Esophagus muscularis mucosa (tissue), 4 donors: ENCODE measurements around the gene ADCK1. TPM values are rescaled to one million over a fixed set of nuclear protein-coding genes. Genes with fewer than 3 reads are reported as not detected.

ENCODE experiments used
- DNase-seq: peaks from one replicate; pipeline ENCODE4 v3.0.0-alpha.2; 2017; ENCODE audit errors: extremely low spot score
- H3K27ac ChIP-seq, 4 donors: fragments of 200-600 bp; sonication (generic); replicated peaks in 1 of 4; 1 replicate in 3 of 4; 2 replicates in 1 of 4; pipeline ENCODE4 v1.5.1; 2016 to 2019; ENCODE audit warnings: mild to moderate bottlenecking in 1 of 4
- H3K27me3 ChIP-seq, 4 donors: fragments of 200-600 bp; sonication (generic); one replicate each; pipeline versions ENCODE4 v1.5.1 to v1.6.0; 2016 to 2019
- H3K36me3 ChIP-seq, 4 donors: fragments of 200-600 bp; sonication (generic); one replicate each; pipeline ENCODE4 v1.5.1; 2016 to 2019
- H3K4me1 ChIP-seq, 4 donors: fragments of 200-600 bp; sonication (generic); one replicate each; pipeline ENCODE4 v1.5.1; 2016 to 2019
- H3K4me3 ChIP-seq, 4 donors: fragments of 200-600 bp; sonication (generic); 1 replicate in 2 of 4; 2 replicates in 2 of 4; pipeline ENCODE4 v1.5.1; 2016 to 2019; ENCODE audit warnings: mild to moderate bottlenecking in 4 of 4, moderate library complexity in 1 of 4
- H3K9me3 ChIP-seq, 4 donors: fragments of 200-600 bp; sonication (generic); 1 replicate in 3 of 4; 2 replicates in 1 of 4; pipeline ENCODE4 v1.5.1; 2016 to 2019
- EP300 ChIP-seq: sonication (generic); formaldehyde crosslinking; IDR thresholded peaks from one replicate; pipeline ENCODE4 v1.6.1; 2017; ENCODE audit warnings: antibody characterized with exemption
- POLR2A ChIP-seq: fragments of 450-650 bp; IDR thresholded peaks from one replicate; pipeline ENCODE4 v1.6.1; 2017; ENCODE audit warnings: antibody characterized with exemption, moderate library complexity, mild to moderate bottlenecking, low read depth
- POLR2AphosphoS5 ChIP-seq, 2 donors: sonication (generic); formaldehyde crosslinking; IDR thresholded peaks; one replicate each; pipeline ENCODE4 v1.6.1; 2017; ENCODE audit warnings: antibody characterized with exemption in 2 of 2
- WGBS: methylation state at CpG from one replicate; pipeline ENCODE4 v1.1.5; 2018; 5-methylcytosine and 5-hydroxymethylcytosine counted together
- intact Hi-C: fragments of 100-400 bp; cut with DNase I; formaldehyde crosslinking; loops from one replicate; pipeline ENCODE4 v1.15.1; 2023
- total RNA-seq, 4 donors: library from RNA; depleted of rRNA; stranded (reverse); fragments of >200 nt; gene quantifications; one replicate each; pipeline versions ENCODE4 v1.1.0 to v1.2.1, GENCODE V29; 2016
- TF ChIP-seq, protein P1 (sequence below), 3 experiments: fragments of 200-600 bp in 2 of 3; fragments of 450-650 bp in 1 of 3; sonication (generic) in 2 of 3; IDR thresholded peaks; one replicate each; pipeline ENCODE4 v1.5.1; 2017 to 2019; ENCODE audit warnings: antibody characterized with exemption in 3 of 3, mild to moderate bottlenecking in 2 of 3, moderate library complexity in 1 of 3

Gene ADCK1
- total RNA-seq, 4 donors from 2014 or later = 5.0 to 7.2 (median 5.7) TPM

DNA sequence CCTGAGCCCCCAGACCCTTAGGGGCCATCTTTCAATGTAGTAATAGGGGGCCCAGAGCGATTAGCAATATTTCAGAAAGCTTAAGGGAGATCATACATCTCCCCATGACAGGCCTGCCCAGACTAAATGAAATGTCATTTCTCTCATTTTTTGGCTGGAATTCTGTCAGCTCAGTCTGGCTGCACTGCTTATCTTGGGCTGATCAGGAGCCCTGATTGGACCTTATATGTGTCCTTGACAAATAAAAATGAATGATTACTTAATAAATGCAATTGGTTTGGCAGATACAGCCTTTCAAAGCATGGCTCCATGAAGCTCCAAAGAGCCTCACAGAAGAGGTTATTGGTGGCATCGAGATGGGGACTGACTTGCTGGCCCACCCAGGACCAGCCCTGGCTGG, 121.9 kb downstream of the ADCK1 start:
- Histone ChIP-seq H3K27ac (no peak overlapping the region), H3K27me3 (no peaks in the 10 kb centered on the region), H3K9me3 (peaks cover 0 to 4% (median 0%) of the 10 kb centered on the region in 4 donors), H3K4me3 (no peak overlapping the region), H3K36me3 (peaks cover 0 to 25% (median 15%) of the 10 kb centered on the region in 4 donors), H3K4me1 (no peaks in the 10 kb centered on the region)
- no peak for DNase-seq
- 100% methylated on average over 1 of the region's 2 CpGs for WGBS
- intact Hi-C loops = no loop called here
- TF ChIP-seq POLR2A = no peak
- TF ChIP-seq POLR2AphosphoS5 (IDR thresholded peaks at IDR 0.05) = no peak
- TF ChIP-seq EP300 = no peak
- TF ChIP-seq, protein P1, sequence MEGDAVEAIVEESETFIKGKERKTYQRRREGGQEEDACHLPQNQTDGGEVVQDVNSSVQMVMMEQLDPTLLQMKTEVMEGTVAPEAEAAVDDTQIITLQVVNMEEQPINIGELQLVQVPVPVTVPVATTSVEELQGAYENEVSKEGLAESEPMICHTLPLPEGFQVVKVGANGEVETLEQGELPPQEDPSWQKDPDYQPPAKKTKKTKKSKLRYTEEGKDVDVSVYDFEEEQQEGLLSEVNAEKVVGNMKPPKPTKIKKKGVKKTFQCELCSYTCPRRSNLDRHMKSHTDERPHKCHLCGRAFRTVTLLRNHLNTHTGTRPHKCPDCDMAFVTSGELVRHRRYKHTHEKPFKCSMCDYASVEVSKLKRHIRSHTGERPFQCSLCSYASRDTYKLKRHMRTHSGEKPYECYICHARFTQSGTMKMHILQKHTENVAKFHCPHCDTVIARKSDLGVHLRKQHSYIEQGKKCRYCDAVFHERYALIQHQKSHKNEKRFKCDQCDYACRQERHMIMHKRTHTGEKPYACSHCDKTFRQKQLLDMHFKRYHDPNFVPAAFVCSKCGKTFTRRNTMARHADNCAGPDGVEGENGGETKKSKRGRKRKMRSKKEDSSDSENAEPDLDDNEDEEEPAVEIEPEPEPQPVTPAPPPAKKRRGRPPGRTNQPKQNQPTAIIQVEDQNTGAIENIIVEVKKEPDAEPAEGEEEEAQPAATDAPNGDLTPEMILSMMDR (IDR thresholded peaks at IDR 0.05) = no peak

DNA sequence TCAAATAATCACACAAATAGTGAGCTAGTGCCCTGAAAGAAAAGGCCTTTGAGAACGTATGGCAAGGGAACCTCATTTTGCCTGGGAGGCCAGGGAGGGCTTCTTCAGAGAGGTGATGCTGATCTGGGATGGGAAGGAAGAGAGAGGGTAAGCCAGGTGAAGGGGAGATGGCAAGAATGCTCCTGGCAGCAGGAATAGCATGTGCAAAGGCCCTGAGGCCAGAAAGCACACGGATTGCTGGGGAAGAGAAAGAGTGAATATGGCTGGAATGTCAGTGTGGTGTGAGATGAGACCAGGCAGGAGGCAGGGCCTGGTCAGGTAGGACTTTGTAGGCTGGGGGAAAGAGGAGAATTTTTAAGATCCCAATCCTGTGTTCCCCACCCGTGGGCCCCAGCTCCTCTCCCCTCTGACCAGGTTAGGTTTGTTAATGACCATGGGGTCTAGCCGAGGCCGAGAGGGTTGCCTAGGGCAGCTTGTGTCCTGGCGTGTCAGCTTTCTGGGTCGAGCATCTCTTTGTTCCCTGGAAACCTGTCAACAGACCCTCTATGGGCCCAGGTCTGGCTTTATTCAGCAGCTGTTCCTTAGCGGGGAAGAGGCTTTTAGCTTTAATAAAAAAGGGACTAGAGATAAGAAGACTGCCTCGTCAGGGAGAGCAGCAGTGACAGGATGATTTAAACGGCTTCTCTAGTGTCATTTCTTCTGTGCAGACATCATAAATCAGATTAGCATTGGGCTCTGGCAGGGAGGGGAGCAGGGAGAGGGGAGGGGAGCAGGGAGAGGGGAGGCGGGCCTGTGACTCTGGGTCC, 123.4 kb downstream of the ADCK1 start:
- Histone ChIP-seq H3K4me3 (no peak overlapping the region), H3K36me3 (peaks cover 0 to 31% (median 17%) of the 10 kb centered on the region in 4 donors), H3K9me3 (peaks cover 0 to 4% (median 0%) of the 10 kb centered on the region in 4 donors), H3K4me1 (no peaks in the 10 kb centered on the region), H3K27me3 (no peaks in the 10 kb centered on the region), H3K27ac (no peak overlapping the region)
- 71% methylated on average over 11 of the region's 11 CpGs for WGBS
- intact Hi-C loops = no loop called here
- TF ChIP-seq, protein P1 (IDR thresholded peaks at IDR 0.05) = no peak
- TF ChIP-seq POLR2AphosphoS5 (IDR thresholded peaks at IDR 0.05) (no peak), EP300 (no peak), POLR2A (no peak)
- no peak for DNase-seq

DNA sequence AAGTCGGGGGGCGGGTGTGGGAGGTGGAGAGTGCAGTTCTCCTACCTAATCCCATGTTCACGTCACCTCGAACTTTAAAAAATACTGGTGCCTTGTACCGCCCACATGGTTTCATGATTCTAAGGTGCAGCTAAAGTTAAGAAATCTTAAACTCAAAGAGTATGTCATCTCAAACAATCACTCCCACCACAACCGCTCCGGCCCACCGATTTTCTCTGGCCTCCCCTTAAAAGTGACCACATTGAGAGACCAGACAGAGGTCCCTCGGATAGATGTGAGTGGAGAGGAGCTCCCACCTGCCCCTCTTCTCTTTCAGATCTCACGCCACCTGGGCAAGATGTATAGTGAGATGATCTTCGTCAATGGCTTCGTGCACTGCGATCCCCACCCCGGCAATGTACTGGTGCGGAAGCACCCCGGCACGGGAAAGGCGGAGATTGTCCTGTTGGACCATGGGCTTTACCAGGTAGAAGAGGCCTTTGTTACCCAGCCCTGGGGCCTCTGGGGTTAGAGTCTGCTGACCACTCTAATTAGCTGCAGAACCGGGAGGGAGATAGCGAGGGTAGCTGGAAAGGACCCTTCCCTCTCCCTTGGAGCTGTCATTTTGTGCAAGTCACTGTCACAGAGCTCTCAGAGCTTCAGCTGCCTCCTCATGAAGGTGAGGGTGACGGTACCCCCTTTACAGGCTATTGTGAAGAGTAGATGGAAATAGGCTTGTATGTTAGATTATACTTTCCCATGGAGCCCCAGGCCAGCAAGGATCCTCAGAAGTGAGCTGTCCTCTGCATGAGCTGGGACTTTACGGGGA, 124.4 kb downstream of the ADCK1 start:
- H3K27ac ChIP-seq = no peak overlapping the region
- no peaks in the 10 kb centered on the region for H3K4me1 ChIP-seq
- DNase-seq = no peak
- H3K4me3 ChIP-seq = no peak overlapping the region
- 93% methylated on average over 21 of the region's 22 CpGs for WGBS
- no peak for TF ChIP-seq POLR2AphosphoS5 (IDR thresholded peaks at IDR 0.05)
- TF ChIP-seq POLR2A = no peak
- TF ChIP-seq EP300 = no peak
- TF ChIP-seq, protein P1 (IDR thresholded peaks at IDR 0.05) = no peak
- intact Hi-C loops = no loop called here
- H3K9me3 ChIP-seq = peaks cover 0 to 4% (median 0%) of the 10 kb centered on the region in 4 donors
- peaks cover 0 to 31% (median 17%) of the 10 kb centered on the region in 4 donors for H3K36me3 ChIP-seq
- H3K27me3 ChIP-seq = no peaks in the 10 kb centered on the region

DNA sequence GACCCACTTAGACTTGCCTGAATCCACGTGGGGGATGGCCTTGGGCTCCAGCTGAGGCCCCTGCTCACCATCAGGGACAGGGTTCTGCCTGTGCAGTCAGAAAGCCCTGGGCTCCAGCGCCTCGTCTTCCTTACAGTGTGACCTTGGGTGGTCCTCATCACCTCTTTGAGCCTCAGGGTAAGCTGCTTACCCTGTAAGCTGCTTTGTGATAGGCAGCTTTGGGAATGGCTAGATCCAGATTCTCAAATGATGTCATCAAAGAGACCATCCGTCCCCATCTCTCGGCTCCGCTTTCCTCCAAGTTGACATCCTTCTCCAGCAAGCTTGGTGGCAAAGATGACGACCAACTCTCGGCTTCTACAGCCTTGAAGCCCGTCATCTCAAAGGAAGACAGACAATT, 127.0 kb downstream of the ADCK1 start:
- no peak overlapping the region for H3K27ac ChIP-seq
- TF ChIP-seq POLR2AphosphoS5 (IDR thresholded peaks at IDR 0.05) = no peak
- no peak for TF ChIP-seq POLR2A
- TF ChIP-seq, protein P1 (IDR thresholded peaks at IDR 0.05) = no peak
- TF ChIP-seq EP300 = no peak
- intact Hi-C loops = no loop called here
- H3K4me1 ChIP-seq = no peaks in the 10 kb centered on the region
- no peak for DNase-seq
- H3K36me3 ChIP-seq = peaks cover 0 to 52% (median 24%) of the 10 kb centered on the region in 4 donors
- H3K4me3 ChIP-seq = no peak overlapping the region
- H3K27me3 ChIP-seq = no peaks in the 10 kb centered on the region
- H3K9me3 ChIP-seq = no peaks in the 10 kb centered on the region
- WGBS = 91% methylated on average over 8 of the region's 9 CpGs
